ENCODE measurements around the gene SFT2D2. TPM values are rescaled to one million over a fixed set of nuclear protein-coding genes. Genes with fewer than 3 reads are reported as not detected.

The SFT2D2 gene
- total and polyA plus RNA-seq, 2 of the 8 experiments (the other 6 are each of a cell fraction or from before 2014, with no cell fraction given), result 9.0 to 29.0 TPM

GRCh38 chr1:168243636-168244212 is 17.9 kb downstream of the SFT2D2 start (continued):
- TF ChIP-seq RNF2 (IDR thresholded peaks at IDR 0.05; ENCODE audit: borderline replicate concordance, low read depth, low read length, missing control alignments, poor library complexity, severe bottlenecking) (no peak), CREB1 (IDR thresholded peaks at IDR 0.05) (no peak), NANOG (IDR thresholded peaks at IDR 0.05; ENCODE audit: insufficient read depth, low read depth, low read length, poor library complexity, severe bottlenecking) (no peak), GABPA (IDR thresholded peaks at IDR 0.05; ENCODE audit: borderline replicate concordance, insufficient read depth, low read length) (no peak), RBBP5 (IDR thresholded peaks at IDR 0.05; ENCODE audit: borderline replicate concordance, low read depth, low read length) (no peak), SP2 (IDR thresholded peaks at IDR 0.05; ENCODE audit: low read length) (no peak), ZNF274 (IDR thresholded peaks at IDR 0.05; ENCODE audit: borderline replicate concordance, extremely low read depth, low read length) (no peak), EP300 (IDR thresholded peaks at IDR 0.05; ENCODE audit: borderline replicate concordance in 1 of 2, low read depth in 2 of 2, low read length in 2 of 2) (no peak)

Measured in H1 (cell line).